Nephron (organoid): ENCODE measurements around the gene PCSK9.

Source experiments
- H3K27ac Mint-ChIP-seq, 3 experiments: 2 replicates each; pipeline ENCODE4 v1.8.0; 2020; ENCODE audit warnings: mixed read lengths in 3 of 3, mild to moderate bottlenecking in 2 of 3, moderate library complexity in 1 of 3
- H3K27me3 Mint-ChIP-seq: 2 replicates; pipeline ENCODE4 v1.8.0; 2021; ENCODE audit warnings: low read depth, mild to moderate bottlenecking, moderate library complexity, mixed read lengths
- H3K36me3 Mint-ChIP-seq: 2 replicates; pipeline ENCODE4 v1.8.0; 2020; ENCODE audit warnings: low read depth, mixed read lengths
- H3K4me1 Mint-ChIP-seq: 2 replicates; pipeline ENCODE4 v1.8.0; 2020; ENCODE audit warnings: mixed read lengths
- H3K4me3 Mint-ChIP-seq, 3 experiments: 2 replicates each; pipeline ENCODE4 v1.8.0; 2020; ENCODE audit warnings: mild to moderate bottlenecking in 3 of 3, mixed read lengths in 3 of 3, moderate library complexity in 2 of 3
- H3K9me3 Mint-ChIP-seq: 2 replicates; pipeline ENCODE4 v1.8.0; 2020; ENCODE audit warnings: mixed read lengths
- TF ChIP-seq, protein P1 (sequence below), 3 experiments: fragments of 200-600 bp; sonication (generic); IDR thresholded peaks; one replicate each; pipeline ENCODE4 v1.5.0; 2021; ENCODE audit warnings: antibody characterized with exemption in 3 of 3; ENCODE audit not compliant: unreplicated experiment in 3 of 3

PCSK9 gene

DNA sequence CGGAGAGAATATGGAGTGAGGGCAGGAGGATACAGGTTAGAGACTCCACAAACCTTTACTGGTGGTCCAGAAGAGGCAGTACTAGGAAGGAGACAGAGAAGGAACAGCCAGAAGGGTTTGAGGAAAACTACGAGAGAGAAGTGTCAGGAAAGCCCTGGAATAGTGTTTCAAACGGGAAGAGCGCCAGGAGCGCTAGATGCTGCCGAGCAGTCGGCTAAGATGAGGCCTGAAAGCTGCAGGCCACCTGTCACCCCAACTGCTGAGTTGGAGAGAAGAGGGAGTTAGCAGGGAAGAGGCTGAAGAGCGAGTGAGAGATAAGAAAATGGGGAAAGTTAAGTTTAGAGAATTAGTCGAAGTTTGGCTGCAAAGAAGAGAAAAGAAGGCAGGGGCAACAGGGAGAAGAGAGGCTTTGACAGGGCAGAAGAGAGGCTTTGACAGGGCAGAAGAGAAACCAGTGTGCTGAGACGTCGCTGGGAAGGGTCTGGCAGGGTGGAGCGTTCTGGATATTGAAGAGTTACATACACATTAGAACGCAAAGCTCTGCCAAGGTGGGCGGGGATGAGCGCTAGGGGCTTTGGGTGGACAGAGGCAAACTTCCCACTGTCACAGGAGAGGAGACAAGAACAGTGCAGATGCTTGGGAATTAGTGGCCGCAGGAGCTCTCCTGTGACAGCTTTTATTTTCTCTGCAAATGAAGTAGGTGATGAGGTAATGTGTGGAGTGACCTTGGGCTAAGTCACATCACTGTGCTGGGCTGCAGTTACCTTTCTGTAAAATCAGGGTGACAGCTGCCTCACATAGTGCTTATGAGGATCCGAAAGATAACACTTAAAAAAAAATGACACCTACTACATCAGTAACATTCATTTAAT lies 31.2 kb downstream of the PCSK9 start:
- H3K9me3 Mint-ChIP-seq = no peaks in the 10 kb centered on the region
- TF ChIP-seq, protein P1, sequence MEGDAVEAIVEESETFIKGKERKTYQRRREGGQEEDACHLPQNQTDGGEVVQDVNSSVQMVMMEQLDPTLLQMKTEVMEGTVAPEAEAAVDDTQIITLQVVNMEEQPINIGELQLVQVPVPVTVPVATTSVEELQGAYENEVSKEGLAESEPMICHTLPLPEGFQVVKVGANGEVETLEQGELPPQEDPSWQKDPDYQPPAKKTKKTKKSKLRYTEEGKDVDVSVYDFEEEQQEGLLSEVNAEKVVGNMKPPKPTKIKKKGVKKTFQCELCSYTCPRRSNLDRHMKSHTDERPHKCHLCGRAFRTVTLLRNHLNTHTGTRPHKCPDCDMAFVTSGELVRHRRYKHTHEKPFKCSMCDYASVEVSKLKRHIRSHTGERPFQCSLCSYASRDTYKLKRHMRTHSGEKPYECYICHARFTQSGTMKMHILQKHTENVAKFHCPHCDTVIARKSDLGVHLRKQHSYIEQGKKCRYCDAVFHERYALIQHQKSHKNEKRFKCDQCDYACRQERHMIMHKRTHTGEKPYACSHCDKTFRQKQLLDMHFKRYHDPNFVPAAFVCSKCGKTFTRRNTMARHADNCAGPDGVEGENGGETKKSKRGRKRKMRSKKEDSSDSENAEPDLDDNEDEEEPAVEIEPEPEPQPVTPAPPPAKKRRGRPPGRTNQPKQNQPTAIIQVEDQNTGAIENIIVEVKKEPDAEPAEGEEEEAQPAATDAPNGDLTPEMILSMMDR (IDR thresholded peaks at IDR 0.05; ENCODE audit: unreplicated experiment in 3 of 3) = no peak
- H3K27me3 Mint-ChIP-seq = no peaks in the 10 kb centered on the region
- peaks cover 73% of the 10 kb centered on the region for H3K36me3 Mint-ChIP-seq
- H3K27ac Mint-ChIP-seq = peak overlapping the region in 2 of 3 experiments; percentile 44 to 46
- H3K4me3 Mint-ChIP-seq = peak overlapping the region in 1 of 3 experiments; percentile 17
- peaks cover 42% of the 10 kb centered on the region for H3K4me1 Mint-ChIP-seq

DNA sequence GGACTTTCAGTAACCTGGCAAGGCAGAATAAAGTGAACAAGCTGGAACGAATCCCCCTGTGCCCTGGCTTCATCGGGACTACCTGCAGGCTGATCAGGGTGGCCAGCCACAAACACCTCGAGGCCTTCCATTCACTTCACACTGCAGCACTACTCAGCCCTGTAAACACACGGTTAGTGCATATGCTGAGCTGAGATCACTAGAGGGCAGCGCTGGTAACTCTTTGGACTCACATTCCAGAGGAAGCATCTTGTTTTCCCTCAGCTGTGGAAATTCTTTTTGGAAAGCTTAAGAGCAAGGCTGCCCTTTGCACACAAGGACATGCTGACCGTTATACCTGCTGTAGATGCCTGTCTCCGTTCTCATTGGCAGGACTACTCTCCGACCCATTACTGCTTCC lies 32.1 kb downstream of the PCSK9 start:
- Mint-ChIP-seq H3K9me3 (no peaks in the 10 kb centered on the region), H3K4me1 (peaks cover 38% of the 10 kb centered on the region), H3K27ac (no peak overlapping the region), H3K36me3 (peaks cover 72% of the 10 kb centered on the region), H3K27me3 (no peaks in the 10 kb centered on the region), H3K4me3 (no peak overlapping the region)
- TF ChIP-seq, protein P1 (IDR thresholded peaks at IDR 0.05; ENCODE audit: unreplicated experiment in 3 of 3) = peak in 2 of 3 experiments; percentile 34 to 56

DNA sequence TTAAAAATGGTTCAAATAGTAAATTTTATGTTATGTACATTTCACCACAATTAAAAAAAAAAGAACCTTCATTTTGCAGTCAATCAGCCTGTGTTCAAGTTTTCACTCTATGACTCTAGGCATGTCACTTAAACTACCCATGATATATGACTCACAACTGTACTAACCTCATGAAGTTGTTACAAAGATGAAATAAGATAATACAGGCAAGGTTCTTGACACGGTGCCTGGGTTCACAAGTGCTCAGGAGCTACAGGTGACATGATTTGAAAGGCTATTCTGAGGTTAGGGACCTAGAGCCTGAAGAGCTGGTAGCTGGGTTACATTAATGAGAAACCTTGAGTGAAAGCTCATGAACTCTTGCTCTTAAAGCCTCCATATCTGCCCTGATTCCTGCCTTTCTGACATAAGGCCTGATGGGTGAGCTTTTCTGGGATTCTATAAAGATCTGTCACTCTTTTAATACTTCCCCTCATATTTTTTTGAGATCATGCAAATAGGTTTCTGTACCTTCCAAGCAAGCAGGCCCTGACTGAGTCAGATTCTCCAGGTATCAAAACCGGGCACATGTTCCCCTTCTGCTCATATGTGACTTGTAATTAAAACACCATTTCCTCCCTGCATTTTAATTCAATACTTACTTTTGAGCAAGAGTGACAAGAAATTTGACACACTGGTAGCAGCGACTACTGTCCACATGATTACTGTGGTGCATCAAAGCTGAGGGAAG lies 34.0 kb downstream of the PCSK9 start:
- TF ChIP-seq, protein P1 (IDR thresholded peaks at IDR 0.05; ENCODE audit: unreplicated experiment in 3 of 3) = no peak
- Mint-ChIP-seq H3K9me3 (no peaks in the 10 kb centered on the region), H3K4me1 (peaks cover 29% of the 10 kb centered on the region), H3K36me3 (peaks cover 74% of the 10 kb centered on the region), H3K4me3 (no peak overlapping the region), H3K27ac (no peak overlapping the region), H3K27me3 (no peaks in the 10 kb centered on the region)

DNA sequence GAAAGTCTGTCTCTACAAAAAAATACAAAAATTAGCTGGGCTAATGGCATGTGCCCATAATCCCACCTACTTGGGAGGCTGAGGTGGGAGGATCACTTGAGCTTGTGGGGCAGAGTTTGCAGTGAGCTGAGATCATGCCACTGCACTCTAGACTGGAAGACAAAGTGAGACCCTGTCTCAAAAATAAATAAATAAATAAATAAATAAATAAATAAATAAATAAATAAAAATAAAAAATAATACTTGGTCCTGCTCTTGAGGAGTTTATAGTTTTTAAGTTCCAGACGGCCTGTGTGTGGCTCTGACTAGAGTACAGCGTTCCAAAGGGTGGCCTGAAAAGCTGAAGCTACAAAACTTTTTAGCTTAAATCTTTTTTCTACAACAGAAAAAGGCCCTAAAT lies 35.1 kb downstream of the PCSK9 start:
- TF ChIP-seq, protein P1 (IDR thresholded peaks at IDR 0.05; ENCODE audit: unreplicated experiment in 3 of 3) = no peak
- Mint-ChIP-seq H3K4me1 (peaks cover 18% of the 10 kb centered on the region), H3K9me3 (no peaks in the 10 kb centered on the region), H3K27me3 (no peaks in the 10 kb centered on the region), H3K4me3 (no peak overlapping the region), H3K27ac (no peak overlapping the region), H3K36me3 (peaks cover 75% of the 10 kb centered on the region)

DNA sequence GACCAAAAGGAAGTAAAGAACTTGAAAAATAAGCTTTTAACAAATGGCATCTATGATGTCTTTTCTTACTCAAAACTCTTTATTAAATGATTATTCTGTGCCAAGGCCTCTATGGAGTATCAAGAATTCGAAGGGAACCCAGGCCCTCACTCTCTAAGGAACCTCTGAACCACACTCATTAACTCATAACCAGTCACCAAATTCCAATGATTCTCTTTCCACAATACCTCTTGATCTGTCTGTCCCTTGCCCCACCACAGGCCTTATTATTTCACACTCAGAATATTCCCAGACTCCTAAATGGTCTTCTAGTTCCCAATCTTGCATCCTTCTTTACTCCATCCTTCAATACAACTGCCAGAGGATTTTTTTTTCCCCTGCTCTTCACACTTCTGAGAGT lies 37.0 kb downstream of the PCSK9 start:
- peaks cover 6% of the 10 kb centered on the region for H3K4me1 Mint-ChIP-seq
- H3K27ac Mint-ChIP-seq = no peak overlapping the region
- no peaks in the 10 kb centered on the region for H3K27me3 Mint-ChIP-seq
- H3K36me3 Mint-ChIP-seq = peaks cover 77% of the 10 kb centered on the region
- TF ChIP-seq, protein P1 (IDR thresholded peaks at IDR 0.05; ENCODE audit: unreplicated experiment in 3 of 3) = no peak
- H3K9me3 Mint-ChIP-seq = no peaks in the 10 kb centered on the region
- H3K4me3 Mint-ChIP-seq = no peak overlapping the region
